Endometrium (tissue), 2 donors: ENCODE results near the gene NPB.

Experiments
- FAIRE-seq: peaks from 2 replicates; lab custom pipeline; 2012; peaks lifted over from hg19 to GRCh38; lab: Jason Lieb, UNC
- donor health status: control.
- donor health status: control.

NPB gene

GRCh38 chr17:81899514-81900166 is 2.4 kb upstream of the NPB start:
- FAIRE-seq, result no peak

GRCh38 chr17:81900181-81900820 is 1.7 kb upstream of the NPB start:
- FAIRE-seq, result no peak

- FAIRE-seq, result no peak
Measured at GRCh38 chr17:81901167-81902022, 643 bp upstream of the NPB start.

GRCh38 chr17:81902653-81903414 is 796 bp downstream of the NPB start:
- FAIRE-seq, result no peak

GRCh38 chr17:81903415-81903831 is 1.4 kb downstream of the NPB start:
- no peak for FAIRE-seq

- no peak for FAIRE-seq
Measured at GRCh38 chr17:81903896-81904599, 2.0 kb downstream of the NPB start.

GRCh38 chr17:81904600-81905423 is 2.8 kb downstream of the NPB start:
- FAIRE-seq, result no peak

- FAIRE-seq, result no peak
Measured at GRCh38 chr17:81905424-81905875, 3.4 kb downstream of the NPB start.

- no peak for FAIRE-seq
Measured at GRCh38 chr17:81905993-81906392, 4.0 kb downstream of the NPB start.

- no peak for FAIRE-seq
Measured at GRCh38 chr17:81906476-81907218, 4.6 kb downstream of the NPB start.

GRCh38 chr17:81907219-81908145 is 5.4 kb downstream of the NPB start:
- FAIRE-seq, result no peak

GRCh38 chr17:81908793-81909192 is 6.8 kb downstream of the NPB start:
- FAIRE-seq, result no peak

- no peak for FAIRE-seq
Measured at GRCh38 chr17:81909231-81909630, 7.2 kb downstream of the NPB start.

- FAIRE-seq, result no peak
Measured at GRCh38 chr17:81909966-81910839, 8.2 kb downstream of the NPB start.

- no peak for FAIRE-seq
Measured at GRCh38 chr17:81910840-81911276, 8.8 kb downstream of the NPB start.

- FAIRE-seq, result no peak
Measured at GRCh38 chr17:81911277-81911961, 9.4 kb downstream of the NPB start, which contains the start of gene PCYT2. Gene PCYT2 (minus strand): TSS chr17:81911399. CDS start chr17:81911355, 44 bp downstream.

GRCh38 chr17:81911969-81912368 is 9.9 kb downstream of the NPB start:
- no peak for FAIRE-seq
